ENCODE measurements around the gene GNAT2. TPM values are rescaled to one million over a fixed set of nuclear protein-coding genes. Genes with fewer than 3 reads are reported as not detected.
A peak's percentile ranks its signal among the peaks of the same experiment; 100 is the strongest.

Gene GNAT2
- total RNA-seq, 1 donor from 2014 or later, result not detected

DNA sequence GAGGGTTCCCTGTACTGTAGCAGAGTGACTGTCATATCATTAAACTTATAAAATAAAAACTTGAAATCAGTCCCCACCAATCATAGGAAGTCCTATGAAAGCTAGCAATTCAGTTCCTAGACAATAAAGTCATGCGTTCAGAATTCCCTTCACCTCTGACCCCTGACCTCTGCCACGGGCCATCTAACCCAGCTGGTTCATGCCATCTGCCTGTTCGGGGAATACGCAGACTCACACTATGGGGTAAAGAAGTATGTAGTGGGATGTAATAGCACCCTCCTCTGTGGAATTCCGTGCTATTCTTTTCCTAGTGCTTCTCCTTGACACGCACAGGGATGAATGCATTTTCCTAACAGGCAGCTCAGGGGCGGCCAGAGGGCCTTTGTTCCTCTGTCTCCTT, 38.6 kb upstream of the GNAT2 start:
- H3K36me3 Mint-ChIP-seq (ENCODE audit: low read depth), result peaks cover 21% of the 10 kb centered on the region
- H3K27me3 Mint-ChIP-seq, result no peaks in the 10 kb centered on the region
- H3K27ac Mint-ChIP-seq, result no peak overlapping the region
- CTCF ChIA-PET, result interaction anchor here (1.2 kb wide), 1 partner anchor 18 kb away, joined by 5 read pairs; no protein-coding TSS in a partner anchor
- ATAC-seq (ENCODE audit: low read depth) (no peak), DNase-seq (no peak)
- POLR2A ChIA-PET, result no interaction called here
- intact Hi-C loops (cut with micrococcal nuclease), result loop anchor here (2.0 to 5.0 kb wide), 4 partner anchors 37 to 166 kb away; partner anchors contain the start of genes CYB561D1 and GSTM3
- H3K4me1 Mint-ChIP-seq, result peaks cover 24% of the 10 kb centered on the region
- H3K9me3 Mint-ChIP-seq, result no peaks in the 10 kb centered on the region
- H3K4me3 Mint-ChIP-seq, result no peak overlapping the region
- TF ChIP-seq, protein P1, sequence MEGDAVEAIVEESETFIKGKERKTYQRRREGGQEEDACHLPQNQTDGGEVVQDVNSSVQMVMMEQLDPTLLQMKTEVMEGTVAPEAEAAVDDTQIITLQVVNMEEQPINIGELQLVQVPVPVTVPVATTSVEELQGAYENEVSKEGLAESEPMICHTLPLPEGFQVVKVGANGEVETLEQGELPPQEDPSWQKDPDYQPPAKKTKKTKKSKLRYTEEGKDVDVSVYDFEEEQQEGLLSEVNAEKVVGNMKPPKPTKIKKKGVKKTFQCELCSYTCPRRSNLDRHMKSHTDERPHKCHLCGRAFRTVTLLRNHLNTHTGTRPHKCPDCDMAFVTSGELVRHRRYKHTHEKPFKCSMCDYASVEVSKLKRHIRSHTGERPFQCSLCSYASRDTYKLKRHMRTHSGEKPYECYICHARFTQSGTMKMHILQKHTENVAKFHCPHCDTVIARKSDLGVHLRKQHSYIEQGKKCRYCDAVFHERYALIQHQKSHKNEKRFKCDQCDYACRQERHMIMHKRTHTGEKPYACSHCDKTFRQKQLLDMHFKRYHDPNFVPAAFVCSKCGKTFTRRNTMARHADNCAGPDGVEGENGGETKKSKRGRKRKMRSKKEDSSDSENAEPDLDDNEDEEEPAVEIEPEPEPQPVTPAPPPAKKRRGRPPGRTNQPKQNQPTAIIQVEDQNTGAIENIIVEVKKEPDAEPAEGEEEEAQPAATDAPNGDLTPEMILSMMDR (IDR thresholded peaks at IDR 0.05), result no peak

DNA sequence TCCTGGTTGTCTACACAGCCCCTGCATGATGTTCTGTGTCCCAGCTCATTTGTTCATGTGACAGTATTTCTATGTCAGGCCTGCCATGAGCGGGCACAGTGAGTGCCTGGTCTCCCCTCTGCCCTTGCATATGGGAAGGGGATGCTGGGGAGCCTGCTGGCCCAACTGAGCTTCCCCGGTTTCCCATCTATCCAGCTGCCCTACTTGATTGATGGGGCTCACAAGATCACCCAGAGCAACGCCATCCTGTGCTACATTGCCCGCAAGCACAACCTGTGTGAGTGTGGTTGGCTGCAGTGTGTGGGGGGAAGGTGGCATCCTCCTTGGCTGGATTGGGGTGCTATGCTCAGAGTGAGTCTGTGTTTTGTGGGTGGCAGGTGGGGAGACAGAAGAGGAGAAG, 38.0 kb upstream of the GNAT2 start:
- peak overlapping the region; percentile 11 for H3K4me3 Mint-ChIP-seq
- ATAC-seq (ENCODE audit: low read depth) (no peak), DNase-seq (no peak)
- POLR2A ChIA-PET, result interaction anchor here (2.9 kb wide), 1 partner anchor 31 kb away, joined by 12 read pairs; the partner anchor contains the start of gene GSTM1
- TF ChIP-seq, protein P1 (IDR thresholded peaks at IDR 0.05), result no peak
- H3K4me1 Mint-ChIP-seq, result peaks cover 24% of the 10 kb centered on the region
- intact Hi-C loops (cut with micrococcal nuclease), result loop anchor here (2.0 to 5.0 kb wide), 4 partner anchors 37 to 165 kb away; partner anchors contain the start of genes CYB561D1 and GSTM3
- CTCF ChIA-PET, result interaction anchor here (1.2 to 3.2 kb wide), 2 partner anchors 17 to 18 kb away, joined by 5 to 21 read pairs; no protein-coding TSS in a partner anchor
- H3K27me3 Mint-ChIP-seq, result peaks cover 3% of the 10 kb centered on the region
- no peaks in the 10 kb centered on the region for H3K9me3 Mint-ChIP-seq
- H3K27ac Mint-ChIP-seq, result no peak overlapping the region
- H3K36me3 Mint-ChIP-seq (ENCODE audit: low read depth), result peaks cover 21% of the 10 kb centered on the region

DNA sequence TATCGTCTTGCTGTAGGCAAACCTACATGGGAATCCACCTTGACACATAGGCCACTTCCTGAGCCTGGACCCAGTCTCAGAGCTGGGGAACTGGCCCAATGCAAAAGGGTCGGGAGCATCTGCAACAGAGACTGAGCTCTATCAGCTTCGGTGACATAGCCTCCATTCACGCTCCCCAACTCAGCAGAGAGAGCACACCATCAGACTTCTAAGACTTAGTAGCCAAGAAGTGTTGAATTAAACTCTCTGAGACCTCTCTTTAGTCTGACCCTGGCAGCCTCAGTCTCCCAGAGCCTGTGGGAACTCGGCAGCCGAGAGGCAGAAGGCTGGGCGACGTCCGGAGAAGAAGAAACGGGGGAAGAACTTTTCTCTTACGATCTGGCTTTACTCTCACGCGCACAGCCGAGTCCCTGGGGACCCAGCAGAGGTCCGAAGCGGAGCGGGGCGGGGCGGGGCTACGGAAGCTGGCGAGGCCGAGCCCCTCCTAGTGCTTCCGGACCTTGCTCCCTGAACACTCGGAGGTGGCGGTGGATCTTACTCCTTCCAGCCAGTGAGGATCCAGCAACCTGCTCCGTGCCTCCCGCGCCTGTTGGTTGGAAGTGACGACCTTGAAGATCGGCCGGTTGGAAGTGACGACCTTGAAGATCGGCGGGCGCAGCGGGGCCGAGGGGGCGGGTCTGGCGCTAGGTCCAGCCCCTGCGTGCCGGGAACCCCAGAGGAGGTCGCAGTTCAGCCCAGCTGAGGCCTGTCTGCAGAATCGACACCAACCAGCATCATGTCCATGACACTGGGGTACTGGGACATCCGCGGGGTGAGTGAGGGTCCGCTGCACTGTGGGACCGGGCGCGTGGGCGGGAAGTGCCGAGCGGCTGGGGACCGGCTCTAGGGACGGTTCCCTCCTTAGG, 36.5 kb upstream of the GNAT2 start, which contains the start of gene GSTM4:
GSTM4 (plus strand) TSS at position 485 of the 905 bp plus-strand sequence; CDS start at position 776, 291 bp downstream.
- H3K4me3 Mint-ChIP-seq, result peak within 1 kb of the TSS; percentile 96
- intact Hi-C loops (cut with micrococcal nuclease), result loop anchor here (1.0 to 5.0 kb wide), 6 partner anchors 35 to 328 kb away; partner anchors contain the start of genes AHCYL1, CYB561D1, GSTM3 and PSMA5
- no peaks in the 10 kb centered on the region for H3K9me3 Mint-ChIP-seq
- ChIA-PET CTCF (interaction anchor here (1.5 to 3.2 kb wide), 2 partner anchors 16 to 328 kb away, joined by 8 to 21 read pairs; partner anchors contain the start of gene AHCYL1), POLR2A (interaction anchor here (0.6 to 2.9 kb wide), 12 partner anchors 10 to 794 kb away, joined by 3 to 12 read pairs (median 6); partner anchors contain the start of genes AHCYL1, GNAI3, GSTM1 and GSTM2)
- peaks cover 10% of the 10 kb centered on the region for H3K27me3 Mint-ChIP-seq
- ATAC-seq (ENCODE audit: low read depth), result peak; percentile 97
- H3K36me3 Mint-ChIP-seq (ENCODE audit: low read depth), result peaks cover 15% of the 10 kb centered on the region
- DNase-seq, result peak; percentile 82
- peak within 1 kb of the TSS; percentile 94 for H3K27ac Mint-ChIP-seq
- peaks cover 24% of the 10 kb centered on the region for H3K4me1 Mint-ChIP-seq
- TF ChIP-seq, protein P1 (IDR thresholded peaks at IDR 0.05), result no peak

DNA sequence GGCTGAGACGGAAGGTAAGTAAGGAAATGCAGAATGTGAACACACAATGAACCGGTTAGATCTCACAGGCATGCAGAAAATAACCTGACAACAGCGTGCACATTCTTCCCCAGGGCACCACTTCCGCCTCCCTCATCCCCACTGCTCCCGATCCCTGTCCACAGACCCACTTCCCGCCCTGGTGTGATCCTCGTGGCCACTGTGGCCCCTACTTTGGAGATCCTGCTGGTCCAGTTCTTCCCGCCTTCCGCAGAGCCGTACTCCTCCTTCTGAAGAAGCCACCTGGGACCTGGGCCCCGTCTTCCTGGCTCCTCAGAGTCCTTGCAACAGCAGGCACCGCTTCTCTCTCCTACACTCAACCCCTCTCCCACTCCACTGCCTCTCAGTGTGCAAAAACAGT, 35.1 kb upstream of the GNAT2 start:
- POLR2A ChIA-PET, result interaction anchor here (0.7 to 2.9 kb wide), 4 partner anchors 12 to 441 kb away, joined by 3 to 12 read pairs (median 6); partner anchors contain the start of genes GNAI3 and GSTM1
- Mint-ChIP-seq H3K27me3 (peaks cover 14% of the 10 kb centered on the region), H3K36me3 (ENCODE audit: low read depth) (peaks cover 11% of the 10 kb centered on the region), H3K4me1 (peaks cover 24% of the 10 kb centered on the region), H3K4me3 (no peak overlapping the region), H3K27ac (no peak overlapping the region), H3K9me3 (no peaks in the 10 kb centered on the region)
- DNase-seq, result no peak
- no peak for ATAC-seq (ENCODE audit: low read depth)
- CTCF ChIA-PET, result interaction anchor here (3.2 kb wide), 1 partner anchor 15 kb away, joined by 21 read pairs; no protein-coding TSS in a partner anchor
- intact Hi-C loops (cut with micrococcal nuclease), result no loop called here
- TF ChIP-seq, protein P1 (IDR thresholded peaks at IDR 0.05), result no peak

Measured in activated B cell treated with CpG ODN at 0.5 μM for 24 hours (primary cell).